IPS-11a (cell line): ENCODE data around the gene FOXE3.
"Not testable (repeated sequence)": the region's sequence is repeated elsewhere in the genome, so short reads cannot be mapped to it uniquely, and the experiment has no call there.

Experiments used
- H3K4me3 ChIP-seq: one replicate; pipeline ENCODE4 v1.5.1; 2013; ENCODE audit warnings: low read depth, low read length, control low read depth

The FOXE3 gene

GRCh38 chr1:47444562-47445465 is 28.7 kb downstream of the FOXE3 start:
- no peak overlapping the region for H3K4me3 ChIP-seq

- H3K4me3 ChIP-seq, result no peak overlapping the region
Measured at GRCh38 chr1:47445823-47446550, 29.9 kb downstream of the FOXE3 start.

- H3K4me3 ChIP-seq, result no peak overlapping the region
Measured at GRCh38 chr1:47448462-47449222, 32.6 kb downstream of the FOXE3 start.

GRCh38 chr1:47449822-47450552 is 33.9 kb downstream of the FOXE3 start:
- H3K4me3 ChIP-seq, result no peak overlapping the region

- no peak overlapping the region for H3K4me3 ChIP-seq
Measured at GRCh38 chr1:47450606-47451005, 34.5 kb downstream of the FOXE3 start.

- no peak overlapping the region for H3K4me3 ChIP-seq
Measured at GRCh38 chr1:47452426-47452825, 36.3 kb downstream of the FOXE3 start.

GRCh38 chr1:47453910-47454309 is 37.8 kb downstream of the FOXE3 start:
- H3K4me3 ChIP-seq, result not testable (repeated sequence)

GRCh38 chr1:47456250-47456649 is 40.2 kb downstream of the FOXE3 start:
- no peak overlapping the region for H3K4me3 ChIP-seq

GRCh38 chr1:47457547-47457946 is 41.5 kb downstream of the FOXE3 start:
- not testable (repeated sequence) for H3K4me3 ChIP-seq

GRCh38 chr1:47459253-47459788 is 43.2 kb downstream of the FOXE3 start:
- no peak overlapping the region for H3K4me3 ChIP-seq

GRCh38 chr1:47460040-47460439 is 44.0 kb downstream of the FOXE3 start:
- no peak overlapping the region for H3K4me3 ChIP-seq

GRCh38 chr1:47460456-47460855 is 44.4 kb downstream of the FOXE3 start:
- H3K4me3 ChIP-seq, result no peak overlapping the region

GRCh38 chr1:47465605-47466004 is 49.5 kb downstream of the FOXE3 start:
- H3K4me3 ChIP-seq, result no peak overlapping the region
